ENCODE measurements around the gene ZP4.

ZP4 gene

DNA sequence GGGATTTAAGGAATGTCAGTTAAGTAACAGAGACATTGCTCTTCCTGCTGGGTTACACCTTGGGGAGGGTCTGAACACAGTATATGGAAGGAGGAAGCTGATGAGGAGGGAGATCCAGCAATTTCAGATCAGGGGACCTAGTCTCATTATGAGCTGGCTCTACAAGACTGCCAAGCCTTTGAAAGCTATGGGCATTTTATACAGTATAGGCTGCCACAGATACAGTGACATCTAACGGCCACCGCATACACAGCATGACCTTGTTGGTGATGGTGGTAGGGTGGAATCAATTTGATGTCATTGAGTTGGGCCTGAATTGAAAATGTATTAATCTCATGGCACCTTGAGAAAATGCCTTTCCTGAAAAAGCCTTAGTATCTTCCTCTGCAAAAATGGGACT is 22.6 kb upstream of the ZP4 start:
- no peak overlapping the region for H3K4me3 ChIP-seq (ENCODE audit: low read depth, low read length)
- no peak for DNase-seq (ENCODE audit: low read depth)
- TF ChIP-seq, protein P1, sequence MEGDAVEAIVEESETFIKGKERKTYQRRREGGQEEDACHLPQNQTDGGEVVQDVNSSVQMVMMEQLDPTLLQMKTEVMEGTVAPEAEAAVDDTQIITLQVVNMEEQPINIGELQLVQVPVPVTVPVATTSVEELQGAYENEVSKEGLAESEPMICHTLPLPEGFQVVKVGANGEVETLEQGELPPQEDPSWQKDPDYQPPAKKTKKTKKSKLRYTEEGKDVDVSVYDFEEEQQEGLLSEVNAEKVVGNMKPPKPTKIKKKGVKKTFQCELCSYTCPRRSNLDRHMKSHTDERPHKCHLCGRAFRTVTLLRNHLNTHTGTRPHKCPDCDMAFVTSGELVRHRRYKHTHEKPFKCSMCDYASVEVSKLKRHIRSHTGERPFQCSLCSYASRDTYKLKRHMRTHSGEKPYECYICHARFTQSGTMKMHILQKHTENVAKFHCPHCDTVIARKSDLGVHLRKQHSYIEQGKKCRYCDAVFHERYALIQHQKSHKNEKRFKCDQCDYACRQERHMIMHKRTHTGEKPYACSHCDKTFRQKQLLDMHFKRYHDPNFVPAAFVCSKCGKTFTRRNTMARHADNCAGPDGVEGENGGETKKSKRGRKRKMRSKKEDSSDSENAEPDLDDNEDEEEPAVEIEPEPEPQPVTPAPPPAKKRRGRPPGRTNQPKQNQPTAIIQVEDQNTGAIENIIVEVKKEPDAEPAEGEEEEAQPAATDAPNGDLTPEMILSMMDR (conservative IDR thresholded peaks at IDR 0.05; ENCODE audit: low read depth, low read length) = no peak

DNA sequence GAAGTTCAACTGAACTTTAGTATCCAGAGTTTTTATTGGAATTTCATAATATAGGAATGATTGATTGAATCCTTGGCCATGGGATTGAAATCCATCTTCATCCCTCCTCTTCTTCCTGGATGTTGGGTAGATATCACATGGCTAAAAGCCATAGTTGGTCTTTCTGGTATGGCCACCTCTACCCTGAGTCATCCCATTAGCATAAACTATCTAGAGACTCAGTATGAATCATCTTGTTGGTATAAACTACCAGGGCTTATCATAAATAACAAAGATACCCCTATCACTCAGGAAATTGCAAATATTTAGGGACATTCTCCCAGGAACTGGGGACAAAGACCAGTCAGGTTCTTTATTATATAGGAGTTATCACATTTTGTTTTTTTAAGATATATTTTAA is 21.2 kb upstream of the ZP4 start:
- TF ChIP-seq, protein P1 (conservative IDR thresholded peaks at IDR 0.05; ENCODE audit: low read depth, low read length) = no peak
- no peak for DNase-seq (ENCODE audit: low read depth)
- H3K4me3 ChIP-seq (ENCODE audit: low read depth, low read length) = no peak overlapping the region

DNA sequence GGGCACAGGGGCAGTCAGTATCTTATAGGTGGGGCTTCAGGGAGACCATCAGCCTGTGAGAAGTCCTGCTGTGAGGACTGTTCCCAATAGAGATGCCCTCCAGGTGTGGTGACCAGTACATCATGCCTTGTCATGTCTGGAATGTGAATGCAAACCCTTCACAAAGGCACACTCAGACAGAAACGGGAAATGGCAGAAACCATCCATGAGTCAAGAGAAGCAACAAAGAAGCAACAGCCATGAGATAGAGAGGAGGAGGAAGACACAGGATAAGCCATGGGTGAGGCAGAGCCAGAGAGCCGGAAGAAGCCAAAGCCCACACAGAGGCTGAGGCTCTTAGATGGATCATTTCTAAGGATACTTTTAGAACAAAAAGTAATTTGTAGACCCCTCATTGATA is 20.1 kb upstream of the ZP4 start:
- H3K4me3 ChIP-seq (ENCODE audit: low read depth, low read length) = no peak overlapping the region
- TF ChIP-seq, protein P1 (conservative IDR thresholded peaks at IDR 0.05; ENCODE audit: low read depth, low read length) = no peak
- no peak for DNase-seq (ENCODE audit: low read depth)

DNA sequence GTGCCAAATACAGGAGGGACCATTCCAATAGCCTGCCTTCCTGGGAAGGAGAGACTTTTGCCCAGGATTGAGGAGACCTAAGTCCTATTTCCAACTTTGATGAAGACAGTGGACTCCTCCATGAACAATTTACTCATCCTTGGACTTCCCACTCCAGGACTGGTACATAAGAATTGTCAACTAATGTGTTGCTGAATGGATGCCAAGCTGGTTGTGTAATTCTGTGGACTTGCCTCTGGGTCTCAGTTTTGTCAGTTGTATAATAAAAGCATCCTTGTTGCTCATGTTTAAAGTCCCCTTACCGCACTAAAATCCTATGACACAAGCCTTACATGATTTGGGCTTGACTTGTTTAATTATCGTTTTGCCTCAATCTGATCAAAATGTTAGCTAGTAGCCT is 13.2 kb upstream of the ZP4 start:
- TF ChIP-seq, protein P1 (conservative IDR thresholded peaks at IDR 0.05; ENCODE audit: low read depth, low read length) = no peak
- H3K4me3 ChIP-seq (ENCODE audit: low read depth, low read length) = no peak overlapping the region
- no peak for DNase-seq (ENCODE audit: low read depth)

DNA sequence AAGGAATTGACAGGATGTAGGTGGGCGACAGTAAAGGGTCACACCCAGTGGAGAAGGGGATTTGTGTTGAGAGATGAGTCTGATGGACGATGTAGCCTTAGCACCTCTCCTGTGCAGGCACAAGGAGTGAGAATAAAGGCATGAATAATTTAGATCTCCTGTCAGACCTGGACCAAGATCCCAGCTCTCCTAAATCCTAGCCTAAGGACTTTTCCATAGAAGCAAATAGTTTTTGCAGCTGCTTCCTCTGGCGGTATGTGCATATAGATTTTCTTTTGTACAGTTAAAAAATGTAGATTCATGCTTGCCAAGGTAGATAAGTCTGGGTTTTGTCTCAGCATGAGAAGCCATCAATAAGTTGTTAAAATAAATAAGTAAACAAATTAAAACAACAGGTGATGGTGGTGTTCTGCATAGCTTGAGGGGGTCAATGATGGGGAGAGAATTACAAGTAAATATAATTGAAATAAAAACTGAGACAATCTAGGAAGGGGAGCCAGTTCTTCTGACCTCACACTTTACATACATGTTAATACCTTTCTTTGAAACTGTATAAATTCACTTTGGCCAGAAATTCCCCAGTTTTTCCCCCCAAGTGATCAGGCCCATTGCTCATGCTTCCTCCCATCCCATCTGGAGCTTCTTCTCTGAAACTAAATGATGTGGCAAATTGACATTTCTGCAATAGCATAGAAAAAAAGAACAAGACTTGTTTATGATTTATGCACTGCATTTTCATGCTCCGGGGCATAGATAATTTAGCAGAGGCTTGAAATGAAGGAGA is 12.4 kb upstream of the ZP4 start:
- H3K4me3 ChIP-seq (ENCODE audit: low read depth, low read length) = no peak overlapping the region
- TF ChIP-seq, protein P1 (conservative IDR thresholded peaks at IDR 0.05; ENCODE audit: low read depth, low read length) = no peak
- no peak for DNase-seq (ENCODE audit: low read depth)

DNA sequence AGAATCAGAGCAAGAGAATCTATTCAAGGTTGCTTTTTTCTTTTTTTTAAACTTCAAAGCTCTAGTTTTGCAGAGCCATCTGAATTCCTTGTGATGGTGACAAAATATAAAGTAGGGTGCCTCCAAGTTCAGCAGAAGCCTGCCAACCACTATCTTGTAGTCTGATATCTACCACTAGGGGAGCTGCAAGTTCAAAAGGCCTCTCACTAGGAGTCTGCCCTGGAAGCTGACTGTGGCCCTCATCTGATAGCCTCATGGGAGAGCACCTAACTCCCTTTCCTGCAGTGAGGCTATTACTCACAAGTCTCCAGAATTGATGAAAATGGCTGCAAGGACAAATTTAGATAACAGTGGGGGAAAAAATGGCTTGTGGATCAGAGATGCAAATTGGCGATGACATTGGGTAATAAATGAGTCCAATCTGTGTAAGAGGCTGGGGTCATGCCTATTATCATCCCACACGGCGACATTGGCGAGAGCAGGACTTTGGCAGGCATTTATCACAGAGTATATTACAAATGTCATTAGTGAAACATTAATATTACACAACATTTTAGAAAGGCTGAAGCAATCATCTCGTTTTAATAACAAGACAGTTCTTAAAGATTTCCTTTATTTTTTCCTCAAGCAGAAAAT is 10.7 kb upstream of the ZP4 start:
- DNase-seq (ENCODE audit: low read depth) = no peak
- TF ChIP-seq, protein P1 (conservative IDR thresholded peaks at IDR 0.05; ENCODE audit: low read depth, low read length) = no peak
- H3K4me3 ChIP-seq (ENCODE audit: low read depth, low read length) = no peak overlapping the region

DNA sequence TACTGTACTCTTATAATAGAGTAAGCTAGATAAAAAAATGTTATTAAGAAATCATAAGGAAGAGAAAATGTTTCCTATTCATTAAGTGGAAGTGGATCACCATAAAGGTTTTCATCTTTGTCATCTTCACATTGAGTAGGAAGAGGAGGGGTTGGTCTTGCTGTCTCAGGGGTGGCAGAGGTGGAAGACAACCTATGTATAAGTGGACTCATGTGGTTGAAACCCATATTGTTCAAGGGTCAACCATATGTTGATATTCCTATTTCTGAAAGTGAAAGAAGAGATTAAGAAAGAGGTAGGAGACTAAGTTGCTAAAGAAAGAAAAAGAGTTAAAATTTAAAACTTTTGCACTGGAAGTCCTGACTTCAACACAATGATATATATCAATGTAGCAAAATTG is 4.9 kb upstream of the ZP4 start:
- DNase-seq (ENCODE audit: low read depth) = no peak
- no peak overlapping the region for H3K4me3 ChIP-seq (ENCODE audit: low read depth, low read length)
- TF ChIP-seq, protein P1 (conservative IDR thresholded peaks at IDR 0.05; ENCODE audit: low read depth, low read length) = no peak
